HG03064 (cell line): ENCODE measurements around the gene DUSP28.

Source experiments
- ATAC-seq: cut with Tn5 transposase; IDR thresholded peaks from one replicate; pipeline ENCODE4 v1.9.1; 2021; ENCODE audit warnings: low read depth; ENCODE audit not compliant: unreplicated experiment

The DUSP28 gene

DNA sequence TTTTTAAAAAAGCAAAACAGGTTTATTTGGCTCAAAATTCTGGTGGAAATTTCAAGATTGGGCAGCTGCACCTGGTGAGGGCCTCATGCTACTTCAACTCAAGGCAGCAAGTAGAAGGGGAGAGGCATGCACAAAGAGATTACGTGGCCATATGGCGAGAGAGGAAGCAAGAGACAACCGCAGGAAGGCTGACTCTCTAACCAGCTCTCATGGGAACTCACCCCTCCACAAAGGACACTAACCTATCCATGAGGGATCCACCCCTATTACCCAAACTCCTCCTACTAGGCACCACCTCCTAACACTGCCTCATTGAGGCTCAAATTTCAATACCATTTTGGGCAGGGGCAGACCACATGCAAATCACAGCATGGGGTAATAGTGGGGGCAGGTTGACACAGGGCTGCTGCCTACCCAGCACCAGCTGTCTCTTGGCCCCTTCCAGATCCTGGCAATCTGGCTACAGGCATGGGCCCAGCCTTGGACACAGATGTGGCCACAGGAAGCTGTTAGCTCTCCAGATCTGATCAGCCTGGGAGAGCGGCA lies 24.4 kb downstream of the DUSP28 start:
- ATAC-seq: peak; percentile 53

DNA sequence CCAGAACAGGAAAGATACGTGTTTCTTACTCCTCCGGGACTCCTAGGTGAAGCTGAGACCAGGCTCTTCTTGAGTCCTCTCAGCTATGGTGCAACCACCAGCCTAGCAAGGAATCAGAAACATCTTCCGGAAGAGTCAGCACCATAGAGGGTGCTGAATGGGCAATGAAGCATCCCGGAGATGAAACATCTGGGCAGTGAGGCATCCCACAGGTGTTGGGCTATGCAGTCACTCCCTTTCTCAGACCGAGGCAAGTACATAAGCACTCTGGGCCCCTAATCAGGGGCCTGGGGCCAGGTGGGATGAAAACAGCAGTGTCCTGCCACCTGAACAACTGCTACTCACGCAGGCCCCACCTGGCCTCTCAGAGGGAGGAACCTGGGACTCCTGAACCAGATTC lies 24.9 kb downstream of the DUSP28 start:
- ATAC-seq: peak; percentile 30

DNA sequence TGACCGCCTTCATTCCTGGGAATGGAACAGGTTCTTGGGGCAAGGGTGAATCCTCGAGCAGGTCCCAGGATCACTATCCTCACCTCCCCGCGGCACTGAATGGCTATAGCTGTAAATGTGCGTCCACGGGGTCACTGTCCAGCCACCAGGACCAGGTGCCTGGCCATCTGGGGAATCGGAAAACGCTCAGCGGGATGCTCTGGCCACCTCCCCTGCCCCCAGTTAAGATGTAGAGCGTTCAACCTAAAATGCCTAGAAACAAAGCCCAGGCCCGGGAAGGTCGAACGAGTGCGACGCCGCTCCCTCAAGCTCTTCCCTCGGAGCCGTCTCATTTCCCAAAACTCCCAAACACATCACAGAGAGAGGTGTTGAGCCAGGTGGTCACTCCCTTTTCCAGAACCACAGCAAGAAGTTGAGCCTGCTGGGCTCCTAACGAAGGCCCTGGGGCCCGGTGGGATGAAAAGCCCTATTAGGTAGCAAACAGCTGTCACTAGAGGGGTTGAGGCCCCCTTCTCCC lies 25.6 kb downstream of the DUSP28 start:
- no peak for ATAC-seq

DNA sequence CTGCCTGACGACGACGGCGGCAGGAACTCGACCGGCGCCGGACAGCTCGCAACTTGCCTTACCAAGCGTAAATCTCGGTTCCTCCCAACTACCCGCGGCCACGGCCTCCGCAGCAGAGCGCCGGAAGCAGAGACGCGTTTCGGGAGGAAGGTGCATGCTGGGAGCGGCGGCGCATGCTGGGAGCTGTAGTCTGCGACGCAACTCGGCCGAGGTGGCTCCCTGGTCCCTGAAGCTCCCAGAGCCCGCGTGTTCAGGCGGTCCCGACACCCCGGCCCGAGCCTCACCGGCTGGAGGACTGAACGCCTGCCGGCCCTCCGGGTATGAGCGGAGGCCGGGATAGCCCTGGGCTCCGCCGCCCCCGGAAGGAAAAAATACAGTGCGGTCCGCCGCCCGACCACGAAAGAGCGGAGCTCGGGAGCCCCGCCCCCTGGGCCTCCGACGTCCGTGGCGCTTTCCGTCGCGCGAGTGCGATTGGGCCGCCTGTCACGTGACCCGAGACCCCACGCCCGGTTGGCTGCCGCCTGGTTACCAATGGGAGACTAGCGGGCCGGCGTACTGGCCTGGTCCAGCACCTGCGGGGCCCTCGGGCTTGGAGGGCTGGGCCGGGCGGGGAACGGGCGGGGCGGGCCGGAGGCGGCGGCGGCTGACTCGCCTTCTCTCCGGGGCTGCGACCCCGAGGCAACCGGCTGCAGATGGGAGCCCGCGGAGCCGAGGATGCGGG lies 26.2 kb downstream of the DUSP28 start, which contains the start of gene CAPN10:
Gene CAPN10 (plus strand): TSS at position 537 of the 721 bp plus-strand sequence. CDS start 178 bp downstream, at position 715.
- ATAC-seq: peak; percentile 48

DNA sequence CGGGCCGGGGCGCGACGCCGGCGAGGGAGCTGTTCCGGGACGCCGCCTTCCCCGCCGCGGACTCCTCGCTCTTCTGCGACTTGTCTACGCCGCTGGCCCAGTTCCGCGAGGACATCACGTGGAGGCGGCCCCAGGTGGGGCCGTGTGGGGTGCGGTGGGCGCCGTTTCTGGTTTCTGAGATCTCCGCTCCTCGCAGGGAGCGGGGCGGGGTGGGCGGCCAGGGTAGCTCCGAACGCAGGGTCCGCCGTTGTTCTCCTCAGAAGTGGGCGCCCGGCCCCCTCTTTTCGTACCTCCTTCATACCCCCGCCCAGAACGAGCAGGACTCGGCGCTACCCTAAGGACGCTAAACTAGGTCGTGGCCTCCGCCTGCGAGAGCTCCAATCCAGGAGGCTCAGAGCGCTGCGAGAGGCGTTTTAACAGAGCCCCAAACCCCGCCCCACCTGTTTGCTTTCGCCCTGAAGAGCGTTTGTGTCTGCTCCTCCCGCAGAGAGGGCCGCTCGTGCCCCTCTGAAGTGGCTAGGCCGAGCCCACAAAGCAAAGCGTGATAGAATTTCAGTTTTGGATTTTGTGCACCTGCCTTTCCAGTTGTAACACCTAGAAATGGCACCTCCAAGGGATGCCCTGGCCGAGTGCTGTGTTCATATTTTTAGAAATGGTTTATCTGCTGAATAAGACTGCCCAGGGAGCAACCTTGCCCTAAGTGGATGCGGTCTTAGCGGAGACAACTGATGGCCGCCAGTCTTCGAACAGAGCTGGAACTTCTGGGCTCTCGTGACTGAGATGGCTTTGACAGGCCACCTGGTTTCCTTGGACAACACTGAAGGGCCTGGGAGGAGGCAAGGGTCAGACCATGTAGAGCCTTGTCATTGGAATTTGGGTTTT lies 27.0 kb downstream of the DUSP28 start:
- peak; percentile 7 for ATAC-seq

DNA sequence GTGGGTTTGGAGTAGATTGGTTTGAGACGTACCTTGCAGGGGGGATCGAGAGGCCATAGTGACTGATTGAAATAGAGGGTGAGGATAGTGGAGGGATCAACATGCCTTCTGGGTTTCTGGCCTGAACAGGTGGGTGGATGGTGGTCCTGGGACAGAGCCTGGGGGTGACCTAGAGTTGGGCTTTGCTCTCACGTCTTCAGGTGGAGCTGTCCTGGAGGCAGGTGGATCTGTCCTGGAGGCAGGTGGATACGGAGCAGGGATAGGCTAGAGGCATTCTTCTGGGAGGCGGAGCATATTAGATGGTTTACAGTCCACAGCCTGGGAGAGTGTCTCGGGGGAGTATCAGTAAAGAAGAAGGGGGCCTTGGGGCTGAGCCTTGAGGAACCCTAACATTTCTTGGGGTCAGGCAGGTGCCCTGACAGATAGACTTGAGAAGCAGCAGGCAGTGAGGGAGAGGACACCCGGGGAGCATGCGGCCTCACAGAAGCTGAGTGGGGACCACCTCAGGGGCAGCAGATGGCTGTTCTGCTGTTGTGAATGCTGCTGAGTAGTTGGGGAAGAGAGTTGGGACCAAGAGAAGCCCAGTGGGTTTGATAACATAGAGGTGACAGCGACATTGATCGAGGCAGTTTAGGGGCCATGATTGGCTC lies 28.0 kb downstream of the DUSP28 start:
- no peak for ATAC-seq

DNA sequence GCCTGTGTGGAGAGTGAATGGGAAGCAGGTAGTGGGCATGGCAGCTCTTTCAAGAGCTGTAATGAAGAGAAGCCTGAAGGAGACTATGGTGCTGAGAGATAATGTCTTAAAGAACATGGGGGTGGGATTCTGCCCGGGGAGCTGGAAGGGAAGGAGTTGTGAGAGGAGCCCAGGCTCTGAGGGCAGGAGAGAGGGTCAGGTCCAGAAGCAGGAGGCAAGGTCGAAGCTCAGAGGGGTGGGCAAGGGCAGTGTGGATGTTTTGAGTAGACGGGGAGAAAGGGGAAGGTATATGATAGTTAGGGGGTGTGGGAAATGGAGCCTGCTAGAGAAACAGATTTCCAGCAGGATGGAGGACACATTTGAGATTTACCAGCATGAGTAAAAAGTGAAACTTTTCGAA lies 28.5 kb downstream of the DUSP28 start:
- ATAC-seq: no peak

DNA sequence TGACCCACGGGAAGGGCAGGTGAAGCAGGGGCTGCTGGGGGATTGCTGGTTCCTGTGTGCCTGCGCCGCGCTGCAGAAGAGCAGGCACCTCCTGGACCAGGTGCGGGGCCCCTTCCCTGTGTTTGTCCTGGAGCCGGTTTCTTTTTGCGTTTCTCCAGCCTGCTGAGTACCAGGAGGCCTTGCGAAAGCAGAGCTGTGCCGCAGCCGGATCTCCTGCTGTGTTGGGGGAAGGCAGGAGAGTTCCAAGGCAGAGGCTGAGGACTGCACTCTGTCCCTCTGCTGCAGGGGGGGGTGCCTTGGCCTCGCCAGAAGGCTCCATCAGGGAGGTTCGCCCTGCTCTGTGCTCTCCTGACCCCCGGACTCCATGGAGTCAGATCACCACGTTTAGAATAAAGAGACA lies 29.2 kb downstream of the DUSP28 start:
- no peak for ATAC-seq

DNA sequence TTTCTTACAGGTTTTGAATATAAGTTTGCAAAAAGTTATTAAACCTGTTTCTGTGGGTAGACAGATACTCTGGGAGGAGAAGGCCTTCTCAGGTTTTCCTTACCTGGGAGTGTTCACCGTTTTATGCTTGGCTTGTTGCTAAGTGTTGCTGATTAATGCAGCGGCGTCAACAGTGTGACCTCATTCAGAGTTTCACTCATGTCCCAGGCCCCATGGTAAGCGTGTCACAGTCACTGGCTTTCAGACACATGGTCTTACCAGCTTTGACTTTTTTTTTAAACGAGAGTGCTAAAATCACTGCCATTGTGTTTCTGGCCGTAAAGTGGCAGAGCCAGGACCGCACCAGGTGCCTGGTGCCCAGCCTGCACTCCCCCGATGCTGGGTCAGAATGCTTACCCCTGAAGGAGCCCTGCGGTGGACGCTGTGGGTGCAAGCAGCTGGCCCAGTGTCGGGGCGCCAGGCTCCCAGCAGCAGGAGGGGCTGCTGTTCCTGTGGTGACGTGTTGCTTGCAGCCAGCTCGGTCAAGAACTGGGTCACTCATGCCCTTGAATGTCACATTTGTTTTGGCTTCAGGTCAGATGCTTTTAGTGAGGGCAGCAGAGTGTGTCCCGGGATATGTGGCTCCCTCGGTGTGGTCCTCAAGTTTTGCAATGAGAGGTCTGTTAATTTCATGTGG lies 29.8 kb downstream of the DUSP28 start:
- ATAC-seq: no peak

DNA sequence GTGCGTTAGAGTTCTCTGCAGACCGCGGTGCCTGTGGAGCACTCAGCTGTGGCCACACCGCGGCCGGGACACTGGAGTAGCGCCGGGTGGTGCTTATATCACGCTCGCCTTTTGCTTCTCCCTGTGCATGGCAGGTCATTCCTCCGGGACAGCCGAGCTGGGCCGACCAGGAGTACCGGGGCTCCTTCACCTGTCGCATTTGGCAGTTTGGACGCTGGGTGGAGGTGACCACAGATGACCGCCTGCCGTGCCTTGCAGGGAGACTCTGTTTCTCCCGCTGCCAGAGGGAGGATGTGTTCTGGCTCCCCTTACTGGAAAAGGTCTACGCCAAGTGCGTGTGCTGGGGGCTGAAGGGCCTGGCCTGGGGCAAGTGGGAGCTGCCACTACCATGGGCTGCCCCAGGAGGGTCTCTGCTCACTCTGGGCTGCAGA lies 30.5 kb downstream of the DUSP28 start:
- ATAC-seq: no peak

DNA sequence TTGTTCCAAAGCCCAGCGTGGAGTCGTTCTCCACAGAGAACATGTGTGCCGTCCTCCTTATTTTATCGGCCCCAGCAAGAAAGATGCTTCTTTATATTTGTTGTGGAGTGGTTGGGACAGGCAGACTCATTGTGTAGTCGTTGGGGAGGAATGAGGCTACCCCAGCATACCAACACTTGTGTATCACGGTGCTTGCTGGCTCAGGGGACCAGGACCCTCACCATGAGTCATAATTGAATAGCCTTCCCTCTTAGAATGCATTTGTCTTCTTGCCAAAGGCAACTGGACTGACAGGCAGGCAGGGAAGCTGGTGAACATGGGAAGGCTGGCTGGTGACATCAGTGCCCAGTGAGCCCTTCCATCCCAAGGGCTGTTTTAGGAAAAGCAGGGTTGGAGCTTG lies 31.1 kb downstream of the DUSP28 start:
- no peak for ATAC-seq

DNA sequence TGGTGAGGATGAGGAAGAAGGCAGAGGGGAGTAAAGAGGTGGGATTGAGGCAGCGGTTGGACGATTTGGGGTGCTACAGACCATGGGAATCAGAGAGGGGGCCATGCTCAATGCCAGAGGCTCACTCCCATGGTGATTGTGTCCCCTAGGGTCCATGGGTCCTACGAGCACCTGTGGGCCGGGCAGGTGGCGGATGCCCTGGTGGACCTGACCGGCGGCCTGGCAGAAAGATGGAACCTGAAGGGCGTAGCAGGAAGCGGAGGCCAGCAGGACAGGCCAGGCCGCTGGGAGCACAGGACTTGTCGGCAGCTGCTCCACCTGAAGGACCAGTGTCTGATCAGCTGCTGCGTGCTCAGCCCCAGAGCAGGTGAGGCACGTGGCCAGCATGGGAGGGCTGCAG lies 31.6 kb downstream of the DUSP28 start:
- no peak for ATAC-seq

DNA sequence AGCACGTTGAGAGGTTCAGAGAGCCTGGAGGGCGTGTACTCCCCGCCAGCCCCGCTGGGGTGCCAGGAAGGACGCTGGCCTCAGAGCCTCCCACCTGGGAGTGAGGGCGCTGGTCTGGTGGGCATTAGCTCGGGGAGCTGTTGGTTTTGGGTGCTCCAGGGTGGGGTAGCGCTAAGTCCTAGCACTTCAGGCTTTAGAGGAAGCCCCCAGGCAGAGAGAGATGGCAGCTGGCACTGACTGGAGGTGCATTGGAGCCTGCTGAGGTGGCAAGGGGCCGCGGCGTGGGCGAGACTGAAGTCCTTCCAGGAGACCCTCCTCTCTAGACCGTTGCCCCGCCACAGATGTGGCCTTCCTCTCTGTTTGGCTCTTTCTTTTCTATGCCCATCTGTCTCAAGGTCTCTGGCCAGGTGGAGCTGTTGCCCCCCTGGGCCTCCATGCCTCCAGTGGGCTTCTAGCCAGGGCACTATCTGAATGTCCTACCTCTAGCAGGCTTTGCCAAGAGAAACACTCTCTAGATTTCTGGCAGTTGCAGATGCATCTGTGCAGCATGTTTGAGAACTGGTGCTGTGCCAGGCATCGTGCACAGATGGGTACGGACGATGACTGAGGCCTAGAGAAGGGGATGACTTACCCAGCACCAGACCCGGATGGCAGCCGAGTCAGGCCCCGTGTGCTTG lies 33.0 kb downstream of the DUSP28 start:
- no peak for ATAC-seq

DNA sequence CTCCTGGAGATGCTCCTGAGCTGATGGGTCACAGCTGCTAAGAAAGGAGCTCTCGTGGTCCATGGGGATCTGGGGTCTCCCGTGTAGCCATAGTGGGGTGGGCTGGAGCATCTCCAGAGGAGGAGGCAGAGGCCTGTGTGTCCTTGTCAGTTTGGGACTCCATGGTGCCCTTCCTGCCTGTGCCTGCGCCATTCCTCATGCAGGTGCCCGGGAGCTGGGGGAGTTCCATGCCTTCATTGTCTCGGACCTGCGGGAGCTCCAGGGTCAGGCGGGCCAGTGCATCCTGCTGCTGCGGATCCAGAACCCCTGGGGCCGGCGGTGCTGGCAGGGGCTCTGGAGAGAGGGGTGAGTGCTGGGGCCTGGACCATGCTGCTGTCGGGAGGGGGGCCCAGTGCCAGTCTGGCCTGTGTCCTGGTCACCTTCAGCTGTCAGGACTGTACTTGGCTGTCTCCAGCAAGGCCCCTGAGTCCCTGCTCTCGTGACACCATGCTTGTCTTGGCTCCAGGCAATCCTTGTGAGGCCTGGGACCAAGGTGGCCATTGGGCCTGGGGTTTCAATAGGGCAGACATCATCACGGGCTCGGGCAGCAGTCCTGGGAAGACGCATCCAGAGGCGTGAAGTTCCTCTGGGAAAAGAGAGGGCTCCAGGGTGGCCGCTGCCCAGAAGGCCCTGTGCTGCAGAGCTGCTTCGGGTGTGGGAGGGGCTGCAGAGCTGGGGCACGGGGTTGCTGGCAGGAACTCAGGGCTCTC lies 33.7 kb downstream of the DUSP28 start:
- no peak for ATAC-seq

DNA sequence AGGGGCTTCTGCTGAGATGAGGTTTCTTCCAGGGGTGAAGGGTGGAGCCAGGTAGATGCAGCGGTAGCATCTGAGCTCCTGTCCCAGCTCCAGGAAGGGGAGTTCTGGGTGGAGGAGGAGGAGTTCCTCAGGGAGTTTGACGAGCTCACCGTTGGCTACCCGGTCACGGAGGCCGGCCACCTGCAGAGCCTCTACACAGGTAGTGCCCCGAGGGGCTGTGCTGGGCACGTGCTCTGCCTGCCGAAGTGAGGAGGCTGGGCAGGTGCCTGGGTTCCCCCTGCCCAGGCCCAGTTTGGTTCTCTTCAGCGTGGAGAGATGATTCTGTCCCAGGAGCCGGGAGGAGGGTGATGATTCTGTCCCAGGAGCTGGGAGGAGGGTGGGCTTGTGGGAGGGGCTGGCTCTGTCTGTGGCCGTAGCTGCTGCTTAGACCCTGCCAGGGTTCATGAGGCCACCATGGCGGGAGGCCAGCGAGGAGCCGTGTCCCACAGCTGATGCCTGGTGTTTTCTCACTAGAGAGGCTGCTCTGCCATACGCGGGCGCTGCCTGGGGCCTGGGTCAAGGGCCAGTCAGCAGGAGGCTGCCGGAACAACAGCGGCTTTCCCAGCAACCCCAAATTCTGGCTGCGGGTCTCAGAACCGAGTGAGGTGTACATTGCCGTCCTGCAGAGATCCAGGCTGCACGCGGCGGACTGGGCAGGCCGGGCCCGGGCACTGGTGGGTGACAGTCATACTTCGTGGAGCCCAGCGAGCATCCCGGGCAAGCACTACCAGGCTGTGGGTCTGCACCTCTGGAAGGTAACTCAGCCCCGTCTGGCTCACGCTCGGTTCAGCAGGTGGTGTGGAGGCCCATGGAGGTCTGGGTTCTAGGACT lies 34.6 kb downstream of the DUSP28 start:
- ATAC-seq: no peak

DNA sequence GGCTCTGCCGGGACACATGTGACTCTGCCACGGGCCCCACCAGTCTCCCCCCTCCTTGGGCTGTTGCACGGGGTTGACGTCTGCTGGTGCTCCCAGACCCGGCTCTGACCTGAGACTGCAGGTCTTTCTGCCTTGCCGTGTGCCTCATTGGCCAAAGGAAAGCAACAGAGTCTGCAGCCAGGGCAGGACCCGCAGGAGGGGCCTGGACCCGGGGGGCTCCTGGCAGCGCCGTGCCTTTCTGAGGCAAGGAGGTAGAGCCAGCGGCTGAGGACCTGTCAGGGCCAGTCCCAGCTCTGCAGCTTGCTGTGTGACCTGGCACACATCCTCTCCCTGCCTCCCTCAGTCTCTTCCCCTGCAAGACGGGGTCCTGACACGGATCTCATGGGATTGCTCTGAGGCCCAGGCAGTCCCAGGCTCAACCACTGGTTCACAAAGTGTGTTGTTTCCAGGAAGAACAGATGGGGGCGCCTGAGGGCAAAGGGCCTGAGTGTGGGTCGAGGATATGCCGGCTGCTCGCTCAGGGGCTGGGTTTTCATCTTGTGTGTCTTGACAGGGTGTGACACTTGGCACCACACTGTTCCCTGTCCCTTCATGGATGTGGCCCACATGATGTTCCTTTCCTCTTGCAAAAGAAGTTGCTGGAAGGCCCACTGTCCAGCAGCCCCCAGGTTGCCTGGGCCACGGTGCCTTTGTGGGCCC lies 35.4 kb downstream of the DUSP28 start:
- no peak for ATAC-seq

DNA sequence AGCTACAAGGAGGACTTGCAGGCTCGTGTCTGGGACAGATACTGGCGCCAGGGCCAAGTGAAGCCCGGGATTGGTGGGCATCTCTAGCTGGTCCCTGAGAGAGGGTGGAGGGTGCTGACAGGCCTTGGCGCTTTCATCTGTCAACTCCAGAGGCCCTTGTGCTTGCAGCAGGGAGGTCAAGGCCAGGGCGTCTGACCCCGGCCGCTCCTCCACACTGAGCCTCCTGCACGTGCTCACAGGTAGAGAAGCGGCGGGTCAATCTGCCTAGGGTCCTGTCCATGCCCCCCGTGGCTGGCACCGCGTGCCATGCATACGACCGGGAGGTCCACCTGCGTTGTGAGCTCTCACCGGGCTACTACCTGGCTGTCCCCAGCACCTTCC lies 35.9 kb downstream of the DUSP28 start:
- no peak for ATAC-seq
